Tibial nerve (tissue), 4 donors: ENCODE results near the gene CCN2.

ENCODE experiments used
- EP300 ChIP-seq, 2 donors: sonication (generic); formaldehyde crosslinking; IDR thresholded peaks; one replicate each; pipeline ENCODE4 v1.6.1; 2017; ENCODE audit warnings: antibody characterized with exemption in 2 of 2, mild to moderate bottlenecking in 1 of 2
- POLR2A ChIP-seq, 2 donors: fragments of 450-650 bp; IDR thresholded peaks; one replicate each; pipeline ENCODE4 v1.6.1; 2017; ENCODE audit warnings: antibody characterized with exemption in 2 of 2, mild to moderate bottlenecking in 2 of 2, moderate library complexity in 2 of 2
- TF ChIP-seq, protein P1 (sequence below), 5 experiments: fragments of 200-600 bp in 3 of 5; fragments of 450-650 bp in 2 of 5; sonication (generic) in 3 of 5; IDR thresholded peaks; one replicate each; pipeline ENCODE4 v1.5.1; 2016 to 2019; ENCODE audit warnings: antibody characterized with exemption in 5 of 5, mild to moderate bottlenecking in 3 of 5, moderate library complexity in 2 of 5

DNA sequence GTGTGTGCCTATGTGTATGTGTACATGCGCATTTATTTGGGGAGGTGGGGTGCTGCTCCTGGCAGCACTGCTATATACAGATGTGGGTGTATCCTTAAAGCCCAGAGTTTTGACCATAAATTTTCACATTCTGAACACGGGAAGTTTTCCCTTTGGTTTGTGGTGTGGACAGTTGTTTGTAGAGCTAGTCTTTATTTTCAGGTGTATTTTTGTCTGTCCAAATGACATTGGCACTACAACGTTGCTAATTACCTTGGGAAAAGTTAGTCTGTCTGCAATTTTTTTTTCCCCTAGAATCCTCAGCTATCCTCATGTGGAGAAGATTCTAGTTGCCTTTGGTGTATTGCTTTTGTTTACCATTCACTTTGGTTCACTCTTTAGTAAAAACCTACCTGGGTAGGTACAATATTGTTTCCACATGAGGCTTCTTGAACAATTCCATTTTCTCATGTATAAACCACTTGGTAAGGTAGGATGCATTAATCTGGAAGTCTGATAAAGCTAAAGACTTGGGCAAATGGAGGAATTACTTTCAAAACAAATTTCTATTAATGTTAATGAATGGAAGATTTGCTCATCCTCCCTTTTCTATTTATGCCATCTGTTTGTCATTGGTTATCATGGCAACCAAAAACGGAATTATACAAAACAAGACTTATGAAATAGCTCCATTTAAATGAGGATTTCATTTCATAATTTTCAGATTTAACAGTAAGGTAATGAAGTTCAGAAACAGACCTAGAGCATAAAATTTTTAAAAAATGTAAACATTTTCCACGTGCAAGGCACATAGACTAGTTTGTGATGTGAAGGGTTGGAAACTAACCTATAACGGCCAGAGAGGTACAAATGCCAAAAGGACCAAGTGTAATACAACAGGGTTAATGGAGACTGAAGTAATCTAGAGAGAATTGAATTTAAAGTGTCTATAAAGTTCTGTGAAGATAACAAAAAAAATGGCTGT, 3.9 kb downstream of the CCN2 start:
- TF ChIP-seq, protein P1, sequence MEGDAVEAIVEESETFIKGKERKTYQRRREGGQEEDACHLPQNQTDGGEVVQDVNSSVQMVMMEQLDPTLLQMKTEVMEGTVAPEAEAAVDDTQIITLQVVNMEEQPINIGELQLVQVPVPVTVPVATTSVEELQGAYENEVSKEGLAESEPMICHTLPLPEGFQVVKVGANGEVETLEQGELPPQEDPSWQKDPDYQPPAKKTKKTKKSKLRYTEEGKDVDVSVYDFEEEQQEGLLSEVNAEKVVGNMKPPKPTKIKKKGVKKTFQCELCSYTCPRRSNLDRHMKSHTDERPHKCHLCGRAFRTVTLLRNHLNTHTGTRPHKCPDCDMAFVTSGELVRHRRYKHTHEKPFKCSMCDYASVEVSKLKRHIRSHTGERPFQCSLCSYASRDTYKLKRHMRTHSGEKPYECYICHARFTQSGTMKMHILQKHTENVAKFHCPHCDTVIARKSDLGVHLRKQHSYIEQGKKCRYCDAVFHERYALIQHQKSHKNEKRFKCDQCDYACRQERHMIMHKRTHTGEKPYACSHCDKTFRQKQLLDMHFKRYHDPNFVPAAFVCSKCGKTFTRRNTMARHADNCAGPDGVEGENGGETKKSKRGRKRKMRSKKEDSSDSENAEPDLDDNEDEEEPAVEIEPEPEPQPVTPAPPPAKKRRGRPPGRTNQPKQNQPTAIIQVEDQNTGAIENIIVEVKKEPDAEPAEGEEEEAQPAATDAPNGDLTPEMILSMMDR (IDR thresholded peaks at IDR 0.05), result no peak
- TF ChIP-seq POLR2A (IDR thresholded peaks at IDR 0.05), result no peak
- TF ChIP-seq EP300 (IDR thresholded peaks at IDR 0.05), result no peak
